Smooth muscle cell (in vitro differentiated cells): Measurements from ENCODE around the gene UBE4A. TPM values are rescaled to one million over a fixed set of nuclear protein-coding genes. Genes with fewer than 3 reads are reported as not detected.

Source experiments
- DNase-seq: peaks from one replicate; lab custom pipeline; 2025; ENCODE audit not compliant: unreplicated experiment; lab: John Stamatoyannopoulos, UW
- H2AFZ ChIP-seq: fragments of 200-600 bp; sonication (generic); 2 replicates; pipeline ENCODE4 v1.6.0; 2016; ENCODE audit warnings: antibody characterized with exemption, low read depth, mild to moderate bottlenecking
- H3F3A ChIP-seq: fragments of 200-600 bp; sonication (generic); 2 replicates; pipeline ENCODE4 v1.6.0; 2017; ENCODE audit warnings: antibody characterized with exemption, low read depth
- H3K27ac ChIP-seq: fragments of 200-600 bp; sonication (generic); 2 replicates; pipeline ENCODE4 v1.5.1; 2016; ENCODE audit warnings: low read depth, mild to moderate bottlenecking
- H3K27me3 ChIP-seq: fragments of 200-600 bp; sonication (generic); 2 replicates; pipeline ENCODE4 v1.6.1; 2016; ENCODE audit warnings: low read depth, mild to moderate bottlenecking
- H3K36me3 ChIP-seq: fragments of 200-600 bp; sonication (generic); 2 replicates; pipeline ENCODE4 v1.5.1; 2016; ENCODE audit warnings: low read depth
- H3K4me1 ChIP-seq: fragments of 200-600 bp; sonication (generic); 2 replicates; pipeline ENCODE4 v1.5.1; 2016; ENCODE audit warnings: low read depth
- H3K4me2 ChIP-seq: fragments of 200-600 bp; sonication (generic); 2 replicates; pipeline ENCODE4 v1.6.0; 2016; ENCODE audit warnings: mild to moderate bottlenecking
- H3K4me3 ChIP-seq: fragments of 200-600 bp; sonication (generic); 2 replicates; pipeline ENCODE4 v1.5.1; 2016; ENCODE audit warnings: mild to moderate bottlenecking
- H3K79me2 ChIP-seq: fragments of 200-600 bp; sonication (generic); 2 replicates; pipeline ENCODE4 v1.6.0; 2016; ENCODE audit warnings: low read depth, mild to moderate bottlenecking
- H3K9ac ChIP-seq: fragments of 200-600 bp; sonication (generic); 2 replicates; pipeline ENCODE4 v1.6.0; 2016; ENCODE audit warnings: low read depth
- H3K9me3 ChIP-seq: fragments of 200-600 bp; sonication (generic); replicated peaks from 2 replicates; pipeline ENCODE4 v1.5.1; 2016; ENCODE audit warnings: low read depth
- H4K20me1 ChIP-seq: fragments of 200-600 bp; sonication (generic); 2 replicates; pipeline ENCODE4 v1.6.0; 2016; ENCODE audit warnings: low read depth
- WGBS: methylation state at CpG from one replicate; pipeline ENCODE4 v1.1.7; 2016; ENCODE audit warnings: low lambda C conversion rate; 5-methylcytosine and 5-hydroxymethylcytosine counted together
- polyA plus RNA-seq: library from polyadenylated mRNA; unstranded; fragments of >200 nt; fragmentation: Nextera tagmentation; extraction: Ambion mirVana; gene quantifications from 2 replicates; pipeline ENCODE4 v1.2.1, GENCODE V29; 2016
- total RNA-seq: library from RNA; depleted of rRNA; stranded (reverse); fragments of >200 nt; gene quantifications from 2 replicates; pipeline ENCODE4 v1.2.3, GENCODE V29; 2014
- TF ChIP-seq, protein P1 (sequence below): fragments of 200-600 bp; sonication (generic); IDR thresholded peaks from 2 replicates; pipeline ENCODE4 v1.5.1; 2017; ENCODE audit warnings: borderline replicate concordance, mild to moderate bottlenecking, antibody characterized with exemption; ENCODE audit not compliant: insufficient read depth, poor library complexity, severe bottlenecking

Gene UBE4A
- total and polyA plus RNA-seq, 2 experiments from 2014 or later: 17.3 to 52.4 TPM

DNA sequence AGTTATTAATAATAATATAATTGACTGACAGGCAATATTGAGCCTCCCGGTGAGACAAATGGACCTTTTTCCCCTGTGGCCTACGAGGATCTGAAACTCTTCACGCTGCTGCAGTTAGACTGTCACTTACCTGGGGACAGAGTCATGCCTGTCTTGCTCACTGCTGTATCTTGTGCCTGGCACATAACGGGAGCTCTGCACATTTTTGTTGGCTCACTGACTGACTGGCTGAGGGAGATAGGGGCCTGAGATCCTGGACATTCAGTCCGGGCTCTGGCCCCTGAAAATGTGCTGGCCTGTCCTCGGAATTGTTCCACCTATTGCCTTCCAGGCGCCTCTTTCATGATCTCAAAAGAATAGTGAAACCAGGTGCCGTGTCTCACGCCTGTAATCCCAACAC, 16.2 kb upstream of the UBE4A start:
- no peak for DNase-seq
- no peaks in the 10 kb centered on the region for H3F3A ChIP-seq
- no peak overlapping the region for H3K9ac ChIP-seq
- TF ChIP-seq, protein P1, sequence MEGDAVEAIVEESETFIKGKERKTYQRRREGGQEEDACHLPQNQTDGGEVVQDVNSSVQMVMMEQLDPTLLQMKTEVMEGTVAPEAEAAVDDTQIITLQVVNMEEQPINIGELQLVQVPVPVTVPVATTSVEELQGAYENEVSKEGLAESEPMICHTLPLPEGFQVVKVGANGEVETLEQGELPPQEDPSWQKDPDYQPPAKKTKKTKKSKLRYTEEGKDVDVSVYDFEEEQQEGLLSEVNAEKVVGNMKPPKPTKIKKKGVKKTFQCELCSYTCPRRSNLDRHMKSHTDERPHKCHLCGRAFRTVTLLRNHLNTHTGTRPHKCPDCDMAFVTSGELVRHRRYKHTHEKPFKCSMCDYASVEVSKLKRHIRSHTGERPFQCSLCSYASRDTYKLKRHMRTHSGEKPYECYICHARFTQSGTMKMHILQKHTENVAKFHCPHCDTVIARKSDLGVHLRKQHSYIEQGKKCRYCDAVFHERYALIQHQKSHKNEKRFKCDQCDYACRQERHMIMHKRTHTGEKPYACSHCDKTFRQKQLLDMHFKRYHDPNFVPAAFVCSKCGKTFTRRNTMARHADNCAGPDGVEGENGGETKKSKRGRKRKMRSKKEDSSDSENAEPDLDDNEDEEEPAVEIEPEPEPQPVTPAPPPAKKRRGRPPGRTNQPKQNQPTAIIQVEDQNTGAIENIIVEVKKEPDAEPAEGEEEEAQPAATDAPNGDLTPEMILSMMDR: no peak
- H3K4me3 ChIP-seq: no peak overlapping the region
- H3K36me3 ChIP-seq: no peaks in the 10 kb centered on the region
- H3K79me2 ChIP-seq: no peaks in the 10 kb centered on the region
- 78% methylated on average over 9 of the region's 9 CpGs for WGBS
- no peak overlapping the region for H2AFZ ChIP-seq
- no peaks in the 10 kb centered on the region for H3K4me1 ChIP-seq
- peaks cover 31% of the 10 kb centered on the region for H3K27me3 ChIP-seq
- H3K9me3 ChIP-seq: no peaks in the 10 kb centered on the region
- H4K20me1 ChIP-seq: no peaks in the 10 kb centered on the region
- no peak overlapping the region for H3K4me2 ChIP-seq
- no peak overlapping the region for H3K27ac ChIP-seq

DNA sequence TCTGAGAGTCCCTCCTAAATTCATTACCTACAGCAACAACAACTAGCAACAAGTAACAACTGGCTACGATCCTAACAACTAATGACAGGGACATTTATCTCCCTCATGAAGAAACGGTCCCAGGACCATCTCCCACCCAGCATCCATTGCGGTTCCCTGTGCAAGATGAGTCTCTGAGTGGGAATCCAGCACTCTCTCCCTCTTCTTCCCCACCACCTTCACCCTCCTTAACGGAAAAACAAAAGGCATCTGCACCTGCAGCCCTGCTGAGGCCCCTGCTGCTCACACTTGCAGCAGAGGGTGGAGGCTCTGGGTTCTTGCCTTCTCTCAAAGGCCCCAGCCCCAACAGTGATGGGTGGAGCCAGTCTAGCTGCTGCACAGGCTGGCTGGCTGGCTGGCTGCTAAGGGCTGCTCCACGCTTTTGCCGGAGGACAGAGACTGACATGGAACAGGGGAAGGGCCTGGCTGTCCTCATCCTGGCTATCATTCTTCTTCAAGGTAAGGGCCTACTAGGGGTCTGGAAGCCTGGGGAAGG, 15.4 kb upstream of the UBE4A start, which contains the start of gene CD3G:
CD3G (plus strand) TSS at position 364 of the 535 bp plus-strand sequence; CDS start at position 444, 80 bp downstream.
- H4K20me1 ChIP-seq: no peaks in the 10 kb centered on the region
- H3K4me3 ChIP-seq: no peak within 1 kb of the TSS
- WGBS: 81% methylated on average over 6 of the region's 6 CpGs
- no peak for DNase-seq
- no peak within 1 kb of the TSS for H3K4me2 ChIP-seq
- no peak within 1 kb of the TSS for H3K9ac ChIP-seq
- no peaks in the 10 kb centered on the region for H3K79me2 ChIP-seq
- no peak within 1 kb of the TSS for H2AFZ ChIP-seq
- peaks cover 39% of the 10 kb centered on the region for H3K27me3 ChIP-seq
- no peak within 1 kb of the TSS for H3K27ac ChIP-seq
- H3K4me1 ChIP-seq: no peaks in the 10 kb centered on the region
- H3K9me3 ChIP-seq: no peaks in the 10 kb centered on the region
- H3K36me3 ChIP-seq: no peaks in the 10 kb centered on the region
- H3F3A ChIP-seq: no peaks in the 10 kb centered on the region
- TF ChIP-seq, protein P1: no peak

DNA sequence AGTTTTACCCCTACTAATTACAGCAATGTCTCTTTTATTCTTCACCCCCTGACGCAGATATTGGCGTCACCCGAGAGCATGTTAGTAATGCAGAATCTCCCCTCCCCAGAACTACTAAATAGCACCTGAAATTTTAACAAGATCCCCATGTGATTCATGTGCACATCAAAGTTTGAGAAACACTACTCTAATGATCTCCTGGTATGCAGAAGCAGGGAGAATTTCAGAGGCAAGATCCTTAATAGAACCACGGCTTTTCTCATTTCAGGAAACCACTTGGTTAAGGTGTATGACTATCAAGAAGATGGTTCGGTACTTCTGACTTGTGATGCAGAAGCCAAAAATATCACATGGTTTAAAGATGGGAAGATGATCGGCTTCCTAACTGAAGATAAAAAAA, 9.9 kb upstream of the UBE4A start:
- Histone ChIP-seq H3K9ac (no peak overlapping the region), H3K4me3 (no peak overlapping the region), H3K27ac (no peak overlapping the region), H2AFZ (no peak overlapping the region), H3K79me2 (no peaks in the 10 kb centered on the region), H3K27me3 (peaks cover 62% of the 10 kb centered on the region), H3K4me2 (no peak overlapping the region), H3K9me3 (no peaks in the 10 kb centered on the region), H3K4me1 (no peaks in the 10 kb centered on the region), H3K36me3 (no peaks in the 10 kb centered on the region), H4K20me1 (no peaks in the 10 kb centered on the region), H3F3A (no peaks in the 10 kb centered on the region)
- no peak for DNase-seq
- TF ChIP-seq, protein P1: no peak
- WGBS: 85% methylated on average over 6 of the region's 6 CpGs

DNA sequence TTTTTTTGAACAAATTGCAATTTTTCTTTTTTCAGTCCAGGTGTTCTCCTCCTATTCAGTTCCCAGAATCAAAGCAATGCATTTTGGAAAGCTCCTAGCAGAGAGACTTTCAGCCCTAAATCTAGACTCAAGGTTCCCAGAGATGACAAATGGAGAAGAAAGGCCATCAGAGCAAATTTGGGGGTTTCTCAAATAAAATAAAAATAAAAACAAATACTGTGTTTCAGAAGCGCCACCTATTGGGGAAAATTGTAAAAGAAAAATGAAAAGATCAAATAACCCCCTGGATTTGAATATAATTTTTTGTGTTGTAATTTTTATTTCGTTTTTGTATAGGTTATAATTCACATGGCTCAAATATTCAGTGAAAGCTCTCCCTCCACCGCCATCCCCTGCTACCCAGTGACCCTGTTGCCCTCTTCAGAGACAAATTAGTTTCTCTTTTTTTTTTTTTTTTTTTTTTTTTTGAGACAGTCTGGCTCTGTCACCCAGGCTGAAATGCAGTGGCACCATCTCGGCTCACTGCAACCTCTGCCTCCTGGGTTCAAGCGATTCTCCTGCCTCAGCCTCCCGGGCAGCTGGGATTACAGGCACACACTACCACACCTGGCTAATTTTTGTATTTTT, 6.2 kb upstream of the UBE4A start:
- Histone ChIP-seq H3K27me3 (peaks cover 32% of the 10 kb centered on the region), H2AFZ (no peak overlapping the region), H3K79me2 (no peaks in the 10 kb centered on the region), H3K27ac (no peak overlapping the region), H3K9ac (no peak overlapping the region), H3K9me3 (no peaks in the 10 kb centered on the region), H4K20me1 (no peaks in the 10 kb centered on the region), H3F3A (no peaks in the 10 kb centered on the region), H3K4me2 (no peak overlapping the region), H3K4me1 (no peaks in the 10 kb centered on the region), H3K4me3 (no peak overlapping the region), H3K36me3 (no peaks in the 10 kb centered on the region)
- TF ChIP-seq, protein P1: peak; percentile 73
- DNase-seq: no peak
- WGBS: 14% methylated on average over 6 of the region's 6 CpGs
